SKM-1 (cell line): ENCODE results near the gene HTRA3.

Experiments used
- DNase-seq: peaks from one replicate; lab custom pipeline; 2025; ENCODE audit not compliant: unreplicated experiment; lab: John Stamatoyannopoulos, UW

The HTRA3 gene

GRCh38 chr4:8322794-8323704, 53.5 kb downstream of the HTRA3 start:
- DNase-seq: no peak

GRCh38 chr4:8323947-8324555, 54.5 kb downstream of the HTRA3 start:
- no peak for DNase-seq

GRCh38 chr4:8324640-8325239, 55.2 kb downstream of the HTRA3 start:
- DNase-seq: no peak

- no peak for DNase-seq
Observed at GRCh38 chr4:8325291-8325973, 55.9 kb downstream of the HTRA3 start.

GRCh38 chr4:8326206-8326605, 56.7 kb downstream of the HTRA3 start:
- DNase-seq: no peak

- no peak for DNase-seq
Observed at GRCh38 chr4:8328456-8328855, 58.9 kb downstream of the HTRA3 start.

- DNase-seq: no peak
Observed at GRCh38 chr4:8328866-8329559, 59.5 kb downstream of the HTRA3 start.

GRCh38 chr4:8329560-8329858, 60.0 kb downstream of the HTRA3 start:
- DNase-seq: no peak

GRCh38 chr4:8329859-8330761, 60.6 kb downstream of the HTRA3 start:
- no peak for DNase-seq

GRCh38 chr4:8330821-8331574, 61.4 kb downstream of the HTRA3 start:
- DNase-seq: no peak

- no peak for DNase-seq
Observed at GRCh38 chr4:8331575-8331955, 62.0 kb downstream of the HTRA3 start.

- no peak for DNase-seq
Observed at GRCh38 chr4:8332038-8332857, 62.7 kb downstream of the HTRA3 start.

GRCh38 chr4:8332891-8333331, 63.4 kb downstream of the HTRA3 start:
- no peak for DNase-seq

- DNase-seq: no peak
Observed at GRCh38 chr4:8333726-8334460, 64.3 kb downstream of the HTRA3 start.

- DNase-seq: no peak
Observed at GRCh38 chr4:8334786-8335460, 65.4 kb downstream of the HTRA3 start.

GRCh38 chr4:8335848-8336247, 66.3 kb downstream of the HTRA3 start:
- DNase-seq: no peak

- no peak for DNase-seq
Observed at GRCh38 chr4:8336412-8337075, 67.0 kb downstream of the HTRA3 start.
